HEK293T (cell line): Measurements from ENCODE around the gene SGIP1.

Experiments used
- CTCF ChIA-PET: fragments of 350-600 bp; formaldehyde crosslinking; extraction: SDS; loops from one replicate; lab custom pipeline; 2021; ENCODE audit warnings: antibody characterized with exemption, inconsistent platforms; lab: Yijun Ruan, JAX
- POLR2A ChIA-PET: fragments of 350-600 bp; formaldehyde crosslinking; extraction: SDS; loops from one replicate; lab custom pipeline; 2020; ENCODE audit warnings: antibody characterized with exemption, inconsistent platforms; lab: Yijun Ruan, JAX
- DNase-seq: peaks from one replicate; pipeline ENCODE4 v3.0.0; 2012; ENCODE audit warnings: mixed read lengths; ENCODE audit errors: extremely low spot score
- ARNT ChIP-seq: fragments of 450-650 bp; IDR thresholded peaks from 2 replicates; pipeline ENCODE4 v1.6.1; 2017; ENCODE audit warnings: mild to moderate bottlenecking
- BHLHE40 ChIP-seq: fragments of 450-650 bp; IDR thresholded peaks from 2 replicates; pipeline ENCODE4 v1.6.1; 2016; ENCODE audit warnings: mild to moderate bottlenecking, moderate library complexity, borderline replicate concordance
- CTBP1 ChIP-seq: fragments of 450-650 bp; IDR thresholded peaks from 2 replicates; pipeline ENCODE4 v1.6.1; 2016; ENCODE audit warnings: borderline replicate concordance
- ELF4 ChIP-seq: fragments of 450-650 bp; IDR thresholded peaks from 2 replicates; pipeline ENCODE4 v1.6.1; 2017; ENCODE audit warnings: antibody characterized with exemption
- FOXA1 ChIP-seq: fragments of 450-650 bp; IDR thresholded peaks from 2 replicates; pipeline ENCODE4 v1.6.1; 2016; ENCODE audit warnings: mild to moderate bottlenecking
- FOXK2 ChIP-seq: fragments of 450-650 bp; IDR thresholded peaks from 2 replicates; pipeline ENCODE4 v1.6.1; 2016; ENCODE audit warnings: mild to moderate bottlenecking
- FOXM1 ChIP-seq: fragments of 450-650 bp; IDR thresholded peaks from 2 replicates; pipeline ENCODE4 v1.6.1; 2017; ENCODE audit warnings: mild to moderate bottlenecking, borderline replicate concordance
- HDGF ChIP-seq: fragments of 450-650 bp; IDR thresholded peaks from 2 replicates; pipeline ENCODE4 v1.6.1; 2017; ENCODE audit warnings: antibody characterized with exemption, borderline replicate concordance
- L3MBTL2 ChIP-seq: fragments of 450-650 bp; conservative IDR thresholded peaks from 2 replicates; pipeline ENCODE4 v1.6.1; 2016; ENCODE audit warnings: mild to moderate bottlenecking
- LEF1 ChIP-seq: fragments of 450-650 bp; IDR thresholded peaks from 2 replicates; pipeline ENCODE4 v1.6.1; 2017; ENCODE audit warnings: mild to moderate bottlenecking, borderline replicate concordance
- NFRKB ChIP-seq: fragments of 450-650 bp; IDR thresholded peaks from 2 replicates; pipeline ENCODE4 v1.6.1; 2016; ENCODE audit warnings: mild to moderate bottlenecking, moderate library complexity
- SP1 ChIP-seq: fragments of 450-650 bp; IDR thresholded peaks from 2 replicates; pipeline ENCODE4 v1.6.1; 2017
- SUZ12 ChIP-seq: fragments of 450-650 bp; IDR thresholded peaks from 2 replicates; pipeline ENCODE4 v1.6.1; 2016; ENCODE audit warnings: mild to moderate bottlenecking
- TARDBP ChIP-seq: fragments of 450-650 bp; IDR thresholded peaks from 2 replicates; pipeline ENCODE4 v1.6.1; 2016
- ZNF384 ChIP-seq: fragments of 450-650 bp; IDR thresholded peaks from 2 replicates; pipeline ENCODE4 v1.6.1; 2016
- TF ChIP-seq, protein P1 (sequence below): fragments of 450-650 bp; IDR thresholded peaks from 2 replicates; pipeline ENCODE4 v1.6.1; 2016

SGIP1 gene

DNA sequence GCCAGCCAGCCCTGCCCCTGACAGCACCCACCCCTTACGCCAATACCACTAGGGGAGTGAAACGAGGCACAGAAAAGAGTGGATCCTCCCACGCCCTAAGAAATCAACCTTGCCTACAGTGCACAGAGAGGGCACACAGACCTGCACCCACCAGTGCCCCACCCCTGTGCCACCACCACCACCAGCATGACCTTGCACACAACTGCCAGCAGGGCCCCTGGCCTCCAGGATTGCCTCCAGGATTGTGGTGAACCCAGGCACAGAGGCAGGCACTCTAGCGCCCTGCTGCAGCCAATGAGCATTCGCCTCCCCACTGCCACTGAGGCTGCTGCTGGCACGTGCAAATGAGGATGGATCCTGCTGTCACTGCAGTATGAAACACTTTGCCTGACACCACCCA lies 23.5 kb upstream of the SGIP1 start:
- no peak for TF ChIP-seq FOXA1
- TF ChIP-seq FOXK2, result no peak
- no peak for TF ChIP-seq HDGF
- TF ChIP-seq CTBP1, result no peak
- no peak for TF ChIP-seq TARDBP
- no peak for TF ChIP-seq SP1
- no peak for TF ChIP-seq ARNT
- no peak for TF ChIP-seq L3MBTL2
- TF ChIP-seq FOXM1, result no peak
- TF ChIP-seq, protein P1, sequence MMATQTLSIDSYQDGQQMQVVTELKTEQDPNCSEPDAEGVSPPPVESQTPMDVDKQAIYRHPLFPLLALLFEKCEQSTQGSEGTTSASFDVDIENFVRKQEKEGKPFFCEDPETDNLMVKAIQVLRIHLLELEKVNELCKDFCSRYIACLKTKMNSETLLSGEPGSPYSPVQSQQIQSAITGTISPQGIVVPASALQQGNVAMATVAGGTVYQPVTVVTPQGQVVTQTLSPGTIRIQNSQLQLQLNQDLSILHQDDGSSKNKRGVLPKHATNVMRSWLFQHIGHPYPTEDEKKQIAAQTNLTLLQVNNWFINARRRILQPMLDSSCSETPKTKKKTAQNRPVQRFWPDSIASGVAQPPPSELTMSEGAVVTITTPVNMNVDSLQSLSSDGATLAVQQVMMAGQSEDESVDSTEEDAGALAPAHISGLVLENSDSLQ, result no peak
- no peak for TF ChIP-seq SUZ12
- TF ChIP-seq BHLHE40, result no peak
- no peak for TF ChIP-seq ELF4
- no peak for TF ChIP-seq ZNF384
- TF ChIP-seq NFRKB, result no peak
- TF ChIP-seq LEF1, result no peak
- no peak for DNase-seq
- ChIA-PET CTCF (no interaction called here), POLR2A (no interaction called here)

DNA sequence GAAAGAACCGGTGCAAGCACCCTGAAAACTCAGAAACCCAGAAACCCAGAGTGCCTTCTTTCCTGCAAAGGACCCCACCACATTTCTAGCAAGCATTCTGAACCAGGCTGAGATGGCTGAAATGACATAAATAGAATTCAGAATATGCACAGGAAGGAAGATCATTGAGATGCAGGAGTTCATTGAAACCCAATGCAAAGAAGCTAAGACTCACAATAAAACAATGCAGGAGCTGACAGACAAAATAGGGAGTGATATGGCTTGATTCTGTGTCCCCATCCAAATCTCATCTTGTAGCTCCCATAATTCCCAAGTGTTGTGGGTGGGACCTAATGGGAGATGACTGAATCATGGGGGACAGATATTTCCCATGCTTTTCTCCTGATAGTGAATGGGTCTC lies 22.8 kb upstream of the SGIP1 start:
- CTCF ChIA-PET, result no interaction called here

DNA sequence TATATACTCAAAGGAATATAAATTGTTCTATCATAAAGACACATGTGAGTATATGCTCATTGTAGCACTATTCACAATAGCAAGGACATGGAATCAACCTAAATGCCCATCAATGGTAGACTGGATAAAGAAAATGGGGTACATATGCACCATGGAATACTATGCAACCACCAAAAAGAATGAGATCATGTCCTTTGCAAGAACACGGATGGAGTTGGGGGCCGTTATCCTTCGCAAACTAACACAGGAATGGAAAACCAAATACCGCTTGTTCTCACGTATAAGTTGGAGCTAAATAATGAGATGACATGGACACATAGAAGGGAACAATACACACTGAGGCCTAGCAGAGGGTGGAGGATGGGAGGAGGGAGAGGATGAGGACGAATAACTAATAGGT lies 16.0 kb upstream of the SGIP1 start:
- CTCF ChIA-PET, result no interaction called here
- POLR2A ChIA-PET, result no interaction called here
- TF ChIP-seq CTBP1 (no peak), HDGF (no peak), ELF4 (no peak), FOXK2 (no peak), BHLHE40 (no peak), FOXM1 (no peak), SP1 (no peak), L3MBTL2 (no peak), ARNT (no peak), FOXA1 (no peak), ZNF384 (no peak), LEF1 (no peak), NFRKB (no peak), SUZ12 (no peak)
- TF ChIP-seq, protein P1, result no peak
- no peak for DNase-seq

More for the DNA sequence above, 22.8 kb upstream of the SGIP1 start:
- no peak for TF ChIP-seq NFRKB
- no peak for TF ChIP-seq LEF1
- no peak for TF ChIP-seq BHLHE40
- TF ChIP-seq L3MBTL2, result no peak
- no peak for TF ChIP-seq FOXA1
- DNase-seq, result no peak
- POLR2A ChIA-PET, result no interaction called here

DNA sequence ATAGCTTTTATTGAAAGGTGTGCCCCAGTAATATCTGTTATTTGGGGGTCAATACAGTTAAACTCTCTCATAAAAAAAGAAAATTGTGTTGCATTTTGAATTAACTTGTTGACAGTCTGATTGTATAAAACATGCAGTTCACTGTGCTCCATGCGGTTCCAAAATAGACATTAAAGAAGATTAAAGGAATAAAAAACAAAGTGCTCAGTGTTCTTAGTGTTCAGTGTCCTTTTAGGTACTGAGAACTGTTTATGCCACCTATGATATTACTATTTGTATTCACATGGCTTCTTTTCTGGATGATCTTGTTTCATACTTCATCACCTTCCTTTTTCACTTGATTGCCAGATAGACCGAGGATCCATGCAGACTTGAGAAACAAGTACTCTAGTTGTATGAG lies 15.3 kb upstream of the SGIP1 start:
- DNase-seq, result no peak
- ChIA-PET CTCF (no interaction called here), POLR2A (no interaction called here)
- TF ChIP-seq TARDBP (no peak), L3MBTL2 (no peak), SUZ12 (no peak), ARNT (no peak), FOXM1 (no peak), CTBP1 (no peak), FOXA1 (no peak)
- TF ChIP-seq, protein P1, result no peak

DNA sequence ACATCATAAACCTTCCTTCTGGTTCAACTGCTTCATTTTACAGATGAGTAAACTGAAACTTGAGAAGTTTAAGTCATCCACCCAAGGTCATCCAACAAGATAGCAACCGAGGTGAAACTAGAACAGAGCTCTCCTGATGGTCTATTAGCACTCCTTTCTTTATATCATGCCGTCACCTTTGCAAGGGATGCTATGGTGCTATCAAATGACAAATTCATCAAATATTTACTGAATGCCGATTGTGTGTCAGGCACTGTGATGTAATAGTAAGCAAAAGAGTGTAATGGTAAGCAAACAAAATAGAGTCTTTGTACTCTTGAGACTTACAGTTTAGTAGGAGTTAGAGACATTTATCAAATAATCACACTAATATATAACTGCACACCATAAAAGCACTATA lies 14.0 kb upstream of the SGIP1 start:
- ChIA-PET POLR2A (no interaction called here), CTCF (interaction anchor here (0.7 kb wide), 1 partner anchor 1551 kb away, joined by 3 read pairs; no protein-coding TSS in a partner anchor)
- no peak for TF ChIP-seq ZNF384
- no peak for TF ChIP-seq ARNT
- TF ChIP-seq SP1, result no peak
- TF ChIP-seq SUZ12, result no peak
- TF ChIP-seq L3MBTL2, result no peak
- no peak for TF ChIP-seq NFRKB
- TF ChIP-seq ELF4, result no peak
- no peak for TF ChIP-seq FOXA1
- TF ChIP-seq LEF1, result no peak
- TF ChIP-seq BHLHE40, result no peak
- no peak for TF ChIP-seq CTBP1
- no peak for TF ChIP-seq FOXK2
- no peak for TF ChIP-seq TARDBP
- no peak for TF ChIP-seq FOXM1
- TF ChIP-seq HDGF, result no peak
- TF ChIP-seq, protein P1, result no peak
- no peak for DNase-seq

DNA sequence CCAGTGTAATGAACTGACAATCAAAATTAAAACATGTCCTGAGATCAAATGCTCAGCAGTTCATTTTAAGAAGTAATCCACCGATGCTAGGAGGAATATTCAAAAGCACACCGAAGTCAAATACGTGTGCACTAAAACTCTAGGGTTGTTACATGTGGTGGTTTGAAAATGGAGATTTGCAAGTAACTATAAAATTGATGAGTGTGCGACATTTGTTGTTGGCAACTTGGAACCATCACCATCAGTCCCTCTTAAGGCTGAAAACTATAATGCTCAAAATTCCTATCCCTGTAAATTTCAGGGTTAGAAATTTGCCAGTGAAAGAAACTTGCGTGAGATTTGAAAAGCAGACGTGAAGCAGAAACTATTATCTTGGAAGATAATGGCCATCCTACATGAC lies 13.3 kb upstream of the SGIP1 start:
- ChIA-PET POLR2A (no interaction called here), CTCF (no interaction called here)
- TF ChIP-seq L3MBTL2, result no peak
- TF ChIP-seq LEF1, result no peak
- no peak for TF ChIP-seq ZNF384
- TF ChIP-seq BHLHE40, result no peak
- TF ChIP-seq FOXA1, result no peak
- TF ChIP-seq FOXM1, result no peak
- no peak for TF ChIP-seq SUZ12
- TF ChIP-seq, protein P1, result no peak
- no peak for TF ChIP-seq FOXK2
- TF ChIP-seq ARNT, result no peak
- TF ChIP-seq HDGF, result no peak
- TF ChIP-seq TARDBP, result no peak
- no peak for TF ChIP-seq ELF4
- TF ChIP-seq SP1, result no peak
- TF ChIP-seq CTBP1, result no peak
- TF ChIP-seq NFRKB, result no peak
- DNase-seq, result no peak
